ENCODE data around the gene ADRA2B. TPM values are rescaled to one million over a fixed set of nuclear protein-coding genes. Genes with fewer than 3 reads are reported as not detected.
A peak's percentile ranks its signal among the peaks of the same experiment; 100 is the strongest.

ADRA2B gene
- polyA plus RNA-seq, 3 donors = 1.6 TPM; not detected in 2

GRCh38 chr2:96145848-96146152 is 29.4 kb upstream of the ADRA2B start:
- Mint-ChIP-seq H3K27me3 (ENCODE audit: low read depth in 3 of 3) (peaks cover 0 to 13% (median 3%) of the 10 kb centered on the region in 3 donors), H3K4me1 (peaks cover 62% of the 10 kb centered on the region), H3K9me3 (peaks cover 0 to 3% (median 0%) of the 10 kb centered on the region in 7 donors), H3K27ac (peak overlapping the region; percentile 95 to 99 (median 98)), H3K4me3 (peak overlapping the region; percentile 76 to 78), H3K36me3 (peaks cover 12 to 15% of the 10 kb centered on the region in 2 donors)
- WGBS (ENCODE audit: insufficient coverage) = 0% methylated on average over 2 of the region's 3 CpGs
- H3K79me2 ChIP-seq (ENCODE audit: insufficient read depth, low read length) = peaks cover 7% of the 10 kb centered on the region
- H3K9me3 ChIP-seq (replicated peaks in 1 of 2; ENCODE audit: control insufficient read depth in 1 of 2, insufficient read depth in 1 of 2, low read length in 2 of 2) = no peaks in the 10 kb centered on the region
- peaks cover 33% of the 10 kb centered on the region for H4K20me1 ChIP-seq (ENCODE audit: insufficient read depth, low read length)
- peak in 2 of 3 donors; percentile 37 to 85 for DNase-seq
- TF ChIP-seq CTCF (IDR thresholded peaks at IDR 0.05) = no peak
- H3K4me1 ChIP-seq (ENCODE audit: control insufficient read depth in 1 of 2, insufficient read depth in 2 of 2, low read length in 2 of 2) = peaks cover 49 to 59% of the 10 kb centered on the region in 2 donors
- H3K4me3 ChIP-seq (replicated peaks in 1 of 3; ENCODE audit: low read depth in 2 of 3, low read length in 3 of 3) = peak overlapping the region; percentile 10 to 93 (median 22)
- H3K4me2 ChIP-seq (replicated peaks; ENCODE audit: extremely low read depth, low read length, poor library complexity, severe bottlenecking) = peak overlapping the region; percentile 91
- H3K27me3 ChIP-seq (ENCODE audit: control insufficient read depth in 2 of 2, insufficient read depth in 2 of 2, low read length in 2 of 2) = no peaks in the 10 kb centered on the region
- H3K36me3 ChIP-seq (replicated peaks in 1 of 2; ENCODE audit: control insufficient read depth in 1 of 2, insufficient read depth in 2 of 2, low read length in 2 of 2) = no peaks in the 10 kb centered on the region
- intact Hi-C loops (cut with micrococcal nuclease) = loop anchor here (10.0 kb wide), 2 partner anchors 119 to 389 kb away; partner anchors contain the start of genes ARID5A (in 2 of the 2), CIAO1 (in 1 of the 2) and TMEM127 (in 1 of the 2)
- peak overlapping the region; percentile 95 to 98 for H3K27ac ChIP-seq (ENCODE audit: low read depth in 1 of 2, low read length in 2 of 2)
- H3K9ac ChIP-seq (ENCODE audit: insufficient read depth, low read length, poor library complexity, severe bottlenecking) = peak overlapping the region; percentile 84
- H2AFZ ChIP-seq (ENCODE audit: insufficient read depth, low read depth, low read length, poor library complexity, severe bottlenecking) = no peak overlapping the region

- Histone ChIP-seq H3K36me3 (replicated peaks in 1 of 2; ENCODE audit: control insufficient read depth in 1 of 2, insufficient read depth in 2 of 2, low read length in 2 of 2) (no peaks in the 10 kb centered on the region), H2AFZ (ENCODE audit: insufficient read depth, low read depth, low read length, poor library complexity, severe bottlenecking) (peak within 1 kb of the TSS; percentile 46), H3K4me3 (replicated peaks in 1 of 3; ENCODE audit: low read depth in 2 of 3, low read length in 3 of 3) (peak within 1 kb of the TSS; percentile 40 to 93 (median 64)), H4K20me1 (ENCODE audit: insufficient read depth, low read length) (peaks cover 33% of the 10 kb centered on the region), H3K27me3 (ENCODE audit: control insufficient read depth in 2 of 2, insufficient read depth in 2 of 2, low read length in 2 of 2) (no peaks in the 10 kb centered on the region), H3K79me2 (ENCODE audit: insufficient read depth, low read length) (peaks cover 7% of the 10 kb centered on the region), H3K9ac (ENCODE audit: insufficient read depth, low read length, poor library complexity, severe bottlenecking) (peak within 1 kb of the TSS; percentile 84), H3K4me2 (replicated peaks; ENCODE audit: extremely low read depth, low read length, poor library complexity, severe bottlenecking) (peak within 1 kb of the TSS; percentile 91), H3K4me1 (ENCODE audit: control insufficient read depth in 1 of 2, insufficient read depth in 2 of 2, low read length in 2 of 2) (peaks cover 49 to 59% of the 10 kb centered on the region in 2 donors), H3K9me3 (replicated peaks in 1 of 2; ENCODE audit: control insufficient read depth in 1 of 2, insufficient read depth in 1 of 2, low read length in 2 of 2) (no peaks in the 10 kb centered on the region), H3K27ac (ENCODE audit: low read depth in 1 of 2, low read length in 2 of 2) (peak within 1 kb of the TSS; percentile 95 to 98)
- Mint-ChIP-seq H3K4me1 (peaks cover 60% of the 10 kb centered on the region), H3K27ac (peak within 1 kb of the TSS; percentile 95 to 99 (median 98)), H3K4me3 (peak within 1 kb of the TSS; percentile 91 to 96), H3K36me3 (peaks cover 12 to 15% of the 10 kb centered on the region in 2 donors), H3K27me3 (ENCODE audit: low read depth in 3 of 3) (peaks cover 0 to 13% (median 3%) of the 10 kb centered on the region in 3 donors), H3K9me3 (peaks cover 0 to 3% (median 0%) of the 10 kb centered on the region in 7 donors)
- intact Hi-C loops (cut with micrococcal nuclease) = loop anchor here (10.0 kb wide), 2 partner anchors 120 to 390 kb away; partner anchors contain the start of genes ARID5A (in 2 of the 2), CIAO1 (in 1 of the 2) and TMEM127 (in 1 of the 2)
- DNase-seq = peak; percentile 86 to 93 (median 92)
- WGBS (ENCODE audit: insufficient coverage) = under 1% methylated on average over 69 of the region's 94 CpGs
- no peak for TF ChIP-seq CTCF (IDR thresholded peaks at IDR 0.05)
These were observed 28.9 kb upstream of the ADRA2B start, which contains the start of gene DUSP2 for GRCh38 chr2:96145036-96145847. Gene DUSP2, minus strand, starts transcription at chr2:96145440. Its CDS starts 86 bp downstream, at chr2:96145354.

Data from CD14-positive monocyte (primary cell).